Islet of Langerhans (tissue), 1 donor: ENCODE results near the gene S100G.
"Not testable (repeated sequence)": the region's sequence is repeated elsewhere in the genome, so short reads cannot be mapped to it uniquely, and the experiment has no call there.

ENCODE experiments used
- FAIRE-seq: peaks from one replicate; lab custom pipeline; 2011; peaks lifted over from hg19 to GRCh38; lab: Jason Lieb, UNC

Gene S100G, protein sequence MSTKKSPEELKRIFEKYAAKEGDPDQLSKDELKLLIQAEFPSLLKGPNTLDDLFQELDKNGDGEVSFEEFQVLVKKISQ

DNA sequence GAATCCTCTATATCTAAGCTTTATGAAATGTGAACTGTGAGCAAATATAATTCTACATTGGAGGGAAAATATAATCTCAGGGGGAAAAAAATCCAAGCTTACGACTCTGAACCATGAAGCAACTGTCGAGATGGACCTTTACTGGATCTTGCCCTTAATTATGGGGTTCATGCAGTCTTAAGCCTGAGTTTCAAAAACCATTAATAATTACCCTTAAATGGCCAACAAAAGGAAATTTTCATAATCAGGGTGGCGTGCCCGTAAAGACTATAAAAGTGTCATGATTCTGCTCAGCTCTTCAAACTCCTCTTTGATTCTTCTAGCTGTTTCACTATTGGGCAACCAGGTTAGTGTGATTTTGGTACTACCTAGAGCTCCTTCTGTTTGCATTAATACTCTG is at the start of gene S100G:
Gene S100G (plus strand): TSS at position 301 of the 400 bp plus-strand sequence. CDS start 849 bp downstream, outside the sequence.
- no peak for FAIRE-seq

DNA sequence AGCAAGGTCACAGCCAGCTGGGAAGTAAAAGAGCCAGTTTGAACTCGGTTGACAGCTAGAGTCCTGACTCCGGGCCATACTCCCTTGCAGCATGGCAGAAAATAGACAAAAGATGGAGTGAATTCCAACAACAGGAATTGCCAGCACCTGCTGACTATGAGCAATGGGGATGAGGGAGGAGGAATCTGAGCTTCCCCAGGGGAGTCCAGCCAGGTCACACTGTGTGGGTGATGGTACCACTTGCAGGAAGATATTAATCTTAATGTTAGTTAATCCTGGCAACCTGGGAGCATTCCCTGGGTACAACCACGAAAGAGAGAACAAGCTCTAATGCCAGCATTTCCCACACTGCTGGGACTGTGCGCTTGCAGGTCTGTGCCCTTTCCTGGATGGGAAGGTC is 48.1 kb upstream of the S100G start:
- no peak for FAIRE-seq

DNA sequence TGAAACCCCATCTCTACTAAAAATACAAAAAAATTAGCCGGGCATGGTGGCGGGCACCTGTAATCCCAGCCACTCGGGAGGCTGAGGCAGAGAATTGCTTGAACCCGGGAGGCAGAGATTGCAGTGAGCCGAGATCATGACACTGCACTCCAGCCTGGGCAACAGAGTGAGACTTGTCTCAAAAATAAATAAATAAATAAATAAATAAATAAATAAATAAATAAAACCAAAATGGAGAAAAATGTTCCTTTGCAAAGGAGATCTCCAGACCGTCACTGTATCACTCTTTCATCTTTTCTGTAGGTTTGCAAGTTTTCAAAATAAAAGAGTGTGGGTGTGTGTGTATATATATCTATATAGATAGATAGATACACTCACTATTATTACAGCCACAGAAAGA is 46.7 kb upstream of the S100G start:
- not testable (repeated sequence) for FAIRE-seq

- no peak for FAIRE-seq
Observed at GRCh38 chrX:16603822-16604221, 46.1 kb upstream of the S100G start.

DNA sequence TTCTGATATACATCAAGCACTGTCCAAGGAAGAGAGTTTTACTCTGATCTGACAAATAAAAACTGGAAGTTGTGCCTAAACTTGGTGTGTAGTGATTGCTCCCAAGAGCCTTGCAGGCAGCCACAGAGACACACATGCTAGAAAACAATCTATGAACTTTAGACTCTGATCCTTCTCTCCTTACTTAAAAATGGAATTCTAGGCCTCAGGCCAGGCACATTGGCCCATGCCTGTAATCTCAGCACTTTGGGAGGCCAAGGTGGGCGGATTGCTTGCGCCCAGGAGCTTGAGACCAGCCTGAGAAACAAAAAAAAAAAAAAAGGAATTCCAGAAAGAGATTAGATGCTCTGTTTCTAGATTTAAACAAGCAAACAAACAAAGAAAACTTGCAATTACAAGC is 45.6 kb upstream of the S100G start:
- no peak for FAIRE-seq

DNA sequence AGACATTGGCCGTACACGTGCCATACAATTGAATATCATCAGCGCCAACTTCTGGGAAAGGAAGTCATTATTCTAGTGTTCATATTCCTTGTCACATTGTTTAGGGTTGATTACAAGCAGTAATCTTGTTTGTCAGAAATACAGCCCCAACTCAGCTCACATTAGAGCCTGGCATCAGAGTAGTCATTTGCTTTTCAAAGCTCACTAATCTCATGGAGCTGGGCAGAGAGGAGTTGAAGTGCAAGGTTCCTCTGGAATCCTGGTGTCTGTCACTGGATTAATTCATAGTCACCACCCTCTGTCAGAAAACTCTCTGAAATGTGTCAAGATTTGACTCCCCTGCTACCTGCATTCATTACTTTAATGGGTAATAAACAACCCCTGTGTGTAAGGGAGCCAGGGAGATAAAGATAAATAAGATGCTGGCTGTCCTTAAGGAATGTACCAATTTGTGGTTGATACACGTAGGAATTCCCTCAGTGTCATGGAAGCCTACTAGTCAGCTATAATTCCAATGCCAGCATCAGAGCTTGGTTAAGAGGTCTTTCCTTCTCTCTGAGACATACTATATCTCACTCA is 43.7 kb upstream of the S100G start:
- FAIRE-seq = no peak

- FAIRE-seq = no peak
Observed at GRCh38 chrX:16610121-16610621, 39.8 kb upstream of the S100G start.

GRCh38 chrX:16610654-16611053 is 39.3 kb upstream of the S100G start:
- not testable (repeated sequence) for FAIRE-seq

- no peak for FAIRE-seq
Observed at GRCh38 chrX:16612257-16612897, 37.6 kb upstream of the S100G start.

- FAIRE-seq = no peak
Observed at GRCh38 chrX:16617382-16617781, 32.6 kb upstream of the S100G start.

DNA sequence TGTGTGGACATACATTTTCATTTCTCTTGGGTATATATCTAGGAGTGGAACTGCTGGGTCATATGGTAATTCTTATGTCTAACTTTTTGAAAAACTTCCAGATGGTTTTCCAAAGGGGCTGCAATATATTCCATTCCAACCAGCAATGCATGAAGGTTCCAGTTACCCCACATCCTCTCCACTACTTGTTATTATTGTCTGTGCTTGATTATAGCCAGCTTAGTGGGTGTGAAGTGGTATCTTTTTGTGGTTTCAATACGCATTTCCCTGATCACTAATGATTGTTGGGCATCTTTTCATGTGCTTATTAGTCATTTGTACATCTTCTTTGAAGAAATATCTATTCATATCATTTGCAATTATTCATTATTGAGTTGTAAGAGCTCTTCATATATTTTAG is 31.5 kb upstream of the S100G start:
- no peak for FAIRE-seq

DNA sequence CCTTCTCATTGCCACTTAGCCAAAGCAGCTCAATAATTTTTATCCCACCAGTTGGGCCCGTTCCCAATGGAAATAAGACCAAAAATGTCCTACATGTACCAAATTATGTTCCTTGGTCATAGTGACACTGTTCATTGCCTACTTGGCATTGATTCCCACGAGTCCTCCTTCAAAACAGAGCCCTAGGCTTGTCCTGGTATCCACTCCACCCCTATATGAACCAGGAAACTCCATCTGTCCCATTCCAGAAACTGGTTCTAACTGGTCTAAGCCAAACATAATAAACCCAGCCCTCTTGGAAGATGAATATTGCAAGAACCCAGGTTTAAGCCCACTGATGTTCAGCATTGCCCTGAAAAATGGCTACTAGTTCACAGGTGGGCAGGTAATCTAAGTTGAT is 30.9 kb upstream of the S100G start:
- FAIRE-seq = no peak

- FAIRE-seq = not testable (repeated sequence)
Observed at GRCh38 chrX:16628511-16628910, 21.4 kb upstream of the S100G start.

GRCh38 chrX:16628946-16629595 is 20.9 kb upstream of the S100G start:
- no peak for FAIRE-seq

- no peak for FAIRE-seq
Observed at GRCh38 chrX:16629909-16630308, 20.0 kb upstream of the S100G start.

DNA sequence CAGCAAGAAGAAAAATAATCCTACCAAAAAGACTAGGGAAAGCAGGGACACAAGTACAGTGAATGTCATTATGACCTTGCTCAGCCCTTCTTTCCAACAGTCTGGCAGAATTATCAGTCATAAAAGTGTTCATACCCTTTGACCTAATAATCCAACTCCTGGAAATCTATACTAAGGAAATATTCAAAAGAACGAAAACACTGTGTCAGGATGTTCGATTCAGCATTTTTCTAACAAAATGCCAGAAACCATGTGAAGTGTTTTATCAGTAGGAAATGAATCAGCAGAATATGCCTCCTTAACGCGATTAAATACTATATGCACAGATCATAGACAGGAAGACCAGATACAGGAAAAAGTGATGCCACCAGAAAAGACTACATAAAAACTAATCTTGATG is 16.2 kb upstream of the S100G start:
- FAIRE-seq = peak; percentile 47

GRCh38 chrX:16635040-16635439 is 14.9 kb upstream of the S100G start:
- FAIRE-seq = no peak

DNA sequence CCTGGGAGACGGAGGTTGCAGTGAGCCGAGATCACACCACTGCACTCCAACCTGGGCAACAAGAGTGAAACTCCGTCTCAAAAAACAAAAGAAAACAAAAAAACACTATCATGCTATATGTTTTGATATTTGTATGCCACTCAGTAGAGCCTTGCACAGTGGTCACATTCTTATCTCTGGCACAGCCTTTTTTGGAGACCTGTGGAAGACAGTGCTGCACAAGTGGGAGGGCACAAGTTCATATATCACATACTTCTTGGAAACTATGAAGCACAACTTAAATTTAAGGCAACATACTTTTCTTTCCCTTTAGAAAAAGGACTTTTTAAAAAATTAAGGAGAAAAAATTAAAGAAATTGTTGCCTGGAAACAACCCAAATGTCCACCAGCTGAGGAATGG is 14.4 kb upstream of the S100G start:
- no peak for FAIRE-seq

DNA sequence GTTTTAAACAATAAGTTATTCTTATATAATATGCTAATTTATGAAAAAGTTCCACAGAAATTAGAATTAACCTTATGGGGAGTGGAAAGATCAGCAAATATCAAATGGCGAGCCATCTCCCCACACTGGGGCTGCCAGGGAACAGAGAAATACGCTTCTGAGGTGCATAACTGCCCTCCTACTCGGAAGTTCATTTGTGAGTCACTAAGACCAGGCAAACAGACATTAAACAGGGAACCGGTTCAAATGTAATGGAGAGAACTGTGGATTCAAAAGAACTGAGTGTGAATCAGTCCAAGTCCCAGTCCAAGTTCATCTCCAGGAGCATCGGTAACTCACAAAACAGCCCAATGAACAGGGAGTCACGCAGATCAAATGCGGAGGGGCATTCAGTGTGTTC is 11.4 kb upstream of the S100G start:
- no peak for FAIRE-seq

- no peak for FAIRE-seq
Observed at GRCh38 chrX:16639966-16640365, 10.0 kb upstream of the S100G start.

DNA sequence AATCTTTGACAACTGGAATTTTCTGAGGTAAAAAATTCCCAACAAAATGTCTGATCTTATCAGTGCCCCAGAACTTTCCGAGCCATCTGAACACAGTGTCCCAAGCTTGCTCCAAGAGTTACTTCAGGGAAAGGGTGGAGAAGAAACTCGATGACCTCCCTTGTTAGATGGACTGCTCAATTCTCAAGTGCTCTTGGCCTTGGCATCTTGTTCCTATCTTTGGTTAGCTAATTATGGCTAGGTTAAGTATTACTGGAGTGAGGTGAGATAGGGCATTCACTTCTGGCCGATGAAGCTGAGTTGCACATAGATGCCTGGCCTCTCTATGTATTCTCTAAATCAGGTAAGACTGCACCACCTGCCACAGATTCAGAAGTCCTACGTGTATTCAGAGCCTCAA is 9.1 kb upstream of the S100G start:
- no peak for FAIRE-seq

DNA sequence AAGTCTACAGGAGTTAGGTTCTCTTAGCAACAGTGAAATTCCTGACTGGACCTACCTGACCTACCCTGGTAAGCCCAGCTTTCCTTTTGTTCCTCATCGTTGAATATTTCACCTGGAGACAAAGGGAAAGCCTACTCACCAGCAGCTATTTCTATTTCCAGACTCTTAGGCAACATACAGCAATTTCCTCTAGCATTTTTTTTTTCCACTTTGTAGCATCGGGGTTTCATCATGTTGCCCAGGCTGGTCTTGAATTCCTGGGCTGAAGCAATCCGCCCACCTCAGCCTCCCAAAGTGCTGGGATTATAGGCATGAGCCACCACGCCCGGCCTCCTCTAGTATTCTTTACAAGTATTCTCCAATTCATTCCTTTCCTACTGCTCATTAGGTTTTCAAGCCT is 6.8 kb upstream of the S100G start:
- FAIRE-seq = no peak

DNA sequence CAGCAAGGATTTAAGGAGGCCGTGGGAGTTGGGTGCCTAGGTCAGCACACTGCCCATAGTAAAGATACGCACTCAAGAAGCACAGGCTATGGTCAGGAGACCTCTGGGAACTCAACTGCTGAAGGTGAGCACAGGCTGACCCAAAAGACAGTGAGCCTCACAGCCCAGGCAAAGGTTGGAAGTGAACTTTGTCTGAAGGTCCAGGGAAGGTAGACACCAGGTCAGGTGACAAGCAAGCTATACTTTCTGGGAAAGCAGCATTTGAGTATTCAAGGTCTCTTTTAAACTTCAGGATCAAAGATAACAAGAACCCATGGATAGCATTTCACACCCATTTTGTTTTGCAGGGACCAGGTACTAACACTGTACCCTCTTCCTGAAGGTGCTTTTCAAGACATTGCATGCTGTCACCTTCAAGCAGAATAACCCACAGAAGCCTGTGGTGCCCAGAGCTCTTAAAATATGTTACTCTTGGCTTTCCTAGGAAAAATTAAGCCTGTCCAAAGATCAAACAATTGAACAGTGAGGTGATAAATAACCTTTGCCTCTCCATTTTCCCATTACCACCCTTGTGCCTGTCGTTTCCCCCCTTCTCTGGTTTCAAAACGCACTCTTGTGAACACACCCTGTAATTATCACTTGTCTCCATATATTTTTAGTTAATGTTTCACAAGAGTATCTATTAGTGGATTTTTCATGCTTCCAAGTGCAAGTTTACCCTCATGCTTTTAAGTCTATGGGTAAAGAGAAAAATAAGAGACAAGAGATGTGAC is 3.4 kb upstream of the S100G start:
- no peak for FAIRE-seq
